A172 (cell line): ENCODE results near the gene BLACAT1. TPM values are rescaled to one million over a fixed set of nuclear protein-coding genes. Genes with fewer than 3 reads are reported as not detected.
"Not testable (repeated sequence)": the region's sequence is repeated elsewhere in the genome, so short reads cannot be mapped to it uniquely, and the experiment has no call there.

Source experiments
- DNase-seq: peaks from one replicate; pipeline ENCODE4 v3.0.0-alpha.2; 2015; ENCODE audit warnings: low spot score
- total RNA-seq: library from RNA; depleted of rRNA; stranded (reverse); fragments of >200 nt; shearing (Covaris generic); gene quantifications from 2 replicates; pipeline ENCODE4 v1.2.3, GENCODE V29; 2014; rRNA removed

The BLACAT1 gene
- total RNA-seq, 1 experiment from 2014 or later = 0.28 TPM

DNA sequence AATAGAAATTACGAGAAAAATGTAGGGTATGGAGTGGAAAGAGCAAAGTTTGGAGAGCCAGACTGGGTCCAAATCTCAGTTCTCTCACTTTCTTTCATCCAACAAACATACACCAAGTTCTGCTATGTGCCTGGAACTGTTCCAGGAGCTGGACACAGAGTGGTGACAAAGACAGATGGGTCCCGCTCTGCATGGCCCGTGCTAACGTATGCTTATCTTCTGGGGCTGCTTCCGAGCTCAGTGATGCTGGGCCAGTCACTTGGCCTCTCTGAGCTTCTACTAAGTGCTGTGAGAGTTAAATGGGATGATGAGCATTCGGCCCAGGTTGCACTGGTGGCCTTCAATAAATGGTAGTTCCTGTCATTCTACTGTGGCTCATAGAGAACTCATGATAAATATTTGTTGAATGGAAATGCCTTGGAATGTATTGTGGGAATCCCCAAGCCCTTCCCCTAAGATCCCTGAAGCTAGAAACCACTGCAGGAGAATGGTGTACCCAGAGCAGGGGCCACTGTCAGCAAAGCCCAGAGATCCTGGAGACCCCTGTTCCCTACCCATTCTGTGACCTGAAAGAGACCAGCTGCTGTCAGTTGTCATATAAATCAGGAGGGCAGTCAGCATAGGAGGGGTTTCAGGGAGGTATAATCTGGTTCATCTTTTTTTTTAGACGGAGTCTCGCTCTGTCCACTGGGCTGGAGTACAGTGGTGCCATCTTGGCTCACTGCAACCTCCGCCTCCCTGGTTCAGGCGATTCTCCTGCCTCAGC, 37.8 kb downstream of the BLACAT1 start:
- DNase-seq = no peak

DNA sequence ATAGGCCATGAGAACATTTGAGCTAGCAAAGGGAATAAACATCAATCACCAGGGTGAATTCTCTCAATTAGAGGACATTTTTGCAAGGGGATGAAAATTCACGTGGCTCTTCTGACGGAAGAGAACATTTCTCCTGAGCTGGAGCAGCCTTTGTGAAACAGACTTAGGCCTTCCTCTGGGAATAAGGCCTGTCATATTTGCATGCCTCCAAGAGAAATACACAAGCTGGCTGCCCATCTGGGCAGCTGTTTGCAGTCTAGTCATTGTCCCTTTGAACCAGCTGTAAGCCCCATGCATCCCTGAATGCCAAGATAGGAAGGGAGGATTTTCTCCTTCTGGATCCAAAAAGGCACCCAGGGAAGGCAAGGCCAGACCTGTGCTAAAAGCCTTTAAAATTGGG, 39.5 kb downstream of the BLACAT1 start:
- no peak for DNase-seq

DNA sequence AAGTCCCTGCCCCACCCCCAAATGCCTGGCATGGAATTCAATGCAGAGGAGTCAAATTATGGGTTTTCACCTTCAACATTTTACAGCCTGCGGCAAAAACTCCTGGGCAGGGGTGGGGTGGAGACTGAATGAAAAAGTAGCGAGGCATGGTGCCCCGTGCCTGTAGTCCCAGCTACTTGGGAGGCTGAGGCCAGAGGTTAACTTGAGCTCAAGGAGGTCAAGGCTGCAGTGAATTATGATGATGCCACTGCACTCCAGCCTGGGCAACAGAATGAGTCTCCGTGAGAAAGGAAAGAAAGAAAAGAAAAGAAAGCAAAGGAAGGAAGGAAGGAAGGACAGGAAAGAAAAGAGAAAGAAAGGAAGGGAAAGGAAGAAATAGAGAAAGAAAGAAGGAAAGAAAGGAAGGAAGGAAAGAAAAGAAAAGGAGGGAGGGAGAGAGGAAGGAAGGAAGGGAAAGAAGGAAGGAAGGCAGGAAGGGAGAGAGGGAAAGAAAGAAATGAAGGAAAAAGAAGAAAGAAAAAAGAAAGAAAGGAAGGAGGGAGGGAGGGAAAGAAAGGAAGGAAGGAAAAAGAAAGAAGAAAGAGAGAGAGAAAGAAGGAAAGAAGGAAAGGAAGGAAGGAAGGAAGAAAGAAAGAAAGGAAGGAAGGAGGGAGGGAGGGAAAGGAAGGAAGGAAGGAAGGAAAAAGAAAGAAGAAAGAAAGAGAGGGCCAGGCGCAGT, 45.1 kb downstream of the BLACAT1 start:
- no peak for DNase-seq

DNA sequence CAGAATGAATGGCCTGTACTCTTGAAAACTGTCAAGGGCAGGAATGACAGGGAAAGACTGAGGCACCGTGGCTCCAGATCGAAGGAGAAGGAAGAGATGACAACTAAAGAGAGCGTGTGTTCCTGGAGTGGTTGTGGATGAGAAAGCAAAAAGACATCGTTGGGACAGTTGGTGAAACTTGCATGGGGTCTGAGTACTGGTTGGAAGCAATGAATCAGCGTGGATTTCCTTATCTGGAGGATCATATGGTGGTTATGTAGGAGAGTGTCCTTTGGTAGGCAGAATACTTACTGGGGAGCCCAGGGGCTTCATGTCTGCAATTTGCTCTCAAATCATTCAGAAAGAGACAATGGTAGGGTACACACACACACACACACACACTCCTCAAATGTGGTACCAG, 47.9 kb downstream of the BLACAT1 start:
- no peak for DNase-seq

DNA sequence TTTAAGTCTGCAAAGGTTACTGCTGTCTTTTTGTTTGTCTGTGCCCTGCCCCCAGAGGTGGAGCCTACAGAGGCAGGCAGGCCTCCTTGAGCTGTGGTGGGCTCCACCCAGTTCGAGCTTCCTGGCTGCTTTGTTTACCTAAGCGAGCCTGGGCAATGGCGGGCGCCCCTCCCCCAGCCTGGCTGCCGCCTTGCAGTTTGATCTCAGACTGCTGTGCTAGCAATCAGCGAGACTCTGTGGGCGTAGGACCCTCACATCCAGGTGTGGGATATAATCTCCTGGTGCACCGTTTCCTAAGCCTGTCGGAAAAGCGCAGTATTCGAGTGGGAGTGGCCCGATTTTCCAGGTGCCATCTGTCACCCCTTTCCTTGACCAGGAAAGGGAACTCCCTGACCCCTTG, 49.6 kb downstream of the BLACAT1 start:
- DNase-seq = not testable (repeated sequence)

Other genes starting within 250 kb of the BLACAT1 start
- 12.3 and 13.9 TPM in 2 replicates for gene DSTYK, start 244.3 kb downstream of the BLACAT1 start, total RNA-seq
- gene TMCC2, start 228.1 kb downstream of the BLACAT1 start, total RNA-seq = 8.1 and 11.9 TPM in 2 replicates
- 16.3 and 18.4 TPM in 2 replicates for gene NUAK2, start 134.3 kb downstream of the BLACAT1 start, total RNA-seq
- gene KLHDC8A, start 99.1 kb downstream of the BLACAT1 start, total RNA-seq = not detected in 2 replicates
- 0.36 and 0.60 TPM in 2 replicates for gene LEMD1, start 34.0 kb downstream of the BLACAT1 start, total RNA-seq
- 31.5 and 34.9 TPM in 2 replicates for gene CDK18, start 48.6 kb upstream of the BLACAT1 start, total RNA-seq
- gene ELK4, start 176.0 kb upstream of the BLACAT1 start, total RNA-seq = 17.7 and 18.4 TPM in 2 replicates
- 11.1 and 13.0 TPM in 2 replicates for gene SLC45A3, start 224.5 kb upstream of the BLACAT1 start, total RNA-seq